WTC11 (cell line): ENCODE results near the gene CDYL. TPM values are rescaled to one million over a fixed set of nuclear protein-coding genes. Genes with fewer than 3 reads are reported as not detected.

Source experiments
- ATAC-seq: fragments of 200-7000 bp; cut with Tn5 transposase; 2 replicates; pipeline ENCODE4 v1.10.0; 2021; ENCODE audit warnings: mild to moderate bottlenecking, moderate library complexity
- CTCF ChIA-PET: fragments of 300-600 bp; sonication (Branson Sonifier 250); formaldehyde crosslinking; loops from one replicate; lab custom pipeline; 2021; ENCODE audit warnings: antibody characterized with exemption; lab: Charles Lee
- POLR2A ChIA-PET: fragments of 350-600 bp; sonication (Branson Sonifier 250); formaldehyde crosslinking; loops from one replicate; lab custom pipeline; 2021; ENCODE audit warnings: antibody characterized with exemption; lab: Charles Lee
- DNase-seq: peaks from one replicate; pipeline ENCODE4 v3.0.0; 2021; ENCODE audit warnings: low spot score
- H3K27ac Mint-ChIP-seq: 2 replicates; pipeline ENCODE4 v1.8.0; 2021; ENCODE audit warnings: mixed read lengths
- H3K27me3 Mint-ChIP-seq: 2 replicates; pipeline ENCODE4 v1.8.0; 2021; ENCODE audit warnings: low read depth, mild to moderate bottlenecking, moderate library complexity, mixed read lengths
- H3K36me3 Mint-ChIP-seq: 2 replicates; pipeline ENCODE4 v1.8.0; 2021; ENCODE audit warnings: mixed read lengths
- H3K4me1 Mint-ChIP-seq: 2 replicates; pipeline ENCODE4 v1.8.0; 2022; ENCODE audit warnings: mixed read lengths
- H3K4me3 Mint-ChIP-seq: 2 replicates; pipeline ENCODE4 v1.8.0; 2021; ENCODE audit warnings: mild to moderate bottlenecking, moderate library complexity, mixed read lengths
- H3K9me3 Mint-ChIP-seq: 2 replicates; pipeline ENCODE4 v1.8.0; 2021; ENCODE audit warnings: mixed read lengths
- ATF3 ChIP-seq: sonication (generic); formaldehyde crosslinking; conservative IDR thresholded peaks from 2 replicates; pipeline ENCODE4 v1.8.1; 2022; ENCODE audit warnings: mild to moderate bottlenecking, missing genetic modification reagents
- E2F5 ChIP-seq: sonication (generic); formaldehyde crosslinking; IDR thresholded peaks from 2 replicates; pipeline ENCODE4 v1.8.1; 2022; ENCODE audit warnings: mild to moderate bottlenecking, moderate library complexity, missing genetic modification reagents
- FOXK1 ChIP-seq: sonication (generic); formaldehyde crosslinking; IDR thresholded peaks from 2 replicates; pipeline ENCODE4 v1.8.0; 2022; ENCODE audit warnings: mild to moderate bottlenecking, moderate library complexity, missing genetic modification reagents
- FOXP1 ChIP-seq: sonication (generic); formaldehyde crosslinking; IDR thresholded peaks from 2 replicates; pipeline ENCODE4 v1.8.0; 2022; ENCODE audit warnings: missing genetic modification reagents, mild to moderate bottlenecking, moderate library complexity, borderline replicate concordance
- GABPB1 ChIP-seq: sonication (generic); formaldehyde crosslinking; IDR thresholded peaks from 2 replicates; pipeline ENCODE4 v1.8.1; 2023; ENCODE audit warnings: mild to moderate bottlenecking, missing genetic modification reagents
- HMGA2 ChIP-seq: fragments of 250-450 bp; sonication (Bioruptor Pico); IDR thresholded peaks from 2 replicates; pipeline ENCODE4 v1.4.0; 2021; ENCODE audit warnings: mild to moderate bottlenecking, moderate library complexity
- JUN ChIP-seq: sonication (generic); formaldehyde crosslinking; IDR thresholded peaks from 2 replicates; pipeline ENCODE4 v1.8.0; 2023; ENCODE audit warnings: mild to moderate bottlenecking, missing genetic modification reagents
- MYBL2 ChIP-seq: sonication (generic); formaldehyde crosslinking; IDR thresholded peaks from 2 replicates; pipeline ENCODE4 v1.8.1; 2023; ENCODE audit warnings: mild to moderate bottlenecking, moderate library complexity, missing genetic modification reagents
- NFATC4 ChIP-seq: fragments of 250-450 bp; sonication (Bioruptor Pico); IDR thresholded peaks from 2 replicates; pipeline ENCODE4 v1.9.0; 2021; ENCODE audit warnings: mild to moderate bottlenecking
- NR3C1 ChIP-seq: sonication (generic); formaldehyde crosslinking; conservative IDR thresholded peaks from 2 replicates; pipeline ENCODE4 v1.8.1; 2023; ENCODE audit warnings: low read depth, mild to moderate bottlenecking, missing genetic modification reagents
- OVOL2 ChIP-seq: fragments of 250-450 bp; sonication (Bioruptor Pico); IDR thresholded peaks from 2 replicates; pipeline ENCODE4 v1.9.0; 2021; ENCODE audit warnings: mild to moderate bottlenecking, borderline replicate concordance
- RORB ChIP-seq: fragments of 250-450 bp; sonication (Bioruptor Pico); IDR thresholded peaks from 2 replicates; pipeline ENCODE4 v1.9.0; 2021; ENCODE audit warnings: mild to moderate bottlenecking
- SOX15 ChIP-seq: fragments of 250-450 bp; sonication (Bioruptor Pico); IDR thresholded peaks from 2 replicates; pipeline ENCODE4 v1.9.0; 2021; ENCODE audit warnings: mild to moderate bottlenecking
- TEAD1 ChIP-seq: sonication (generic); formaldehyde crosslinking; IDR thresholded peaks from 2 replicates; pipeline ENCODE4 v1.8.0; 2022; ENCODE audit warnings: mild to moderate bottlenecking, missing genetic modification reagents
- ZNF232 ChIP-seq: sonication (generic); formaldehyde crosslinking; IDR thresholded peaks from 2 replicates; pipeline ENCODE4 v1.8.0; 2022; ENCODE audit warnings: mild to moderate bottlenecking, missing genetic modification reagents
- ZNF263 ChIP-seq: sonication (generic); formaldehyde crosslinking; IDR thresholded peaks from 2 replicates; pipeline ENCODE4 v1.8.1; 2022; ENCODE audit warnings: low read depth, mild to moderate bottlenecking, moderate library complexity, missing genetic modification reagents
- ZNF416 ChIP-seq: fragments of 250-450 bp; sonication (Bioruptor Pico); IDR thresholded peaks from 2 replicates; pipeline ENCODE4 v1.9.0; 2021; ENCODE audit warnings: mild to moderate bottlenecking, inconsistent platforms
- ZSCAN18 ChIP-seq: fragments of 250-450 bp; sonication (Bioruptor Pico); IDR thresholded peaks from 2 replicates; pipeline ENCODE4 v2.1.2; 2022; ENCODE audit warnings: mild to moderate bottlenecking, moderate library complexity
- total RNA-seq: library from RNA; stranded (reverse); gene quantifications from 3 replicates; pipeline ENCODE4 v1.2.3, GENCODE V29; 2021
- TF ChIP-seq, protein P1 (sequence below): sonication (generic); formaldehyde crosslinking; IDR thresholded peaks from 2 replicates; pipeline ENCODE4 v1.8.0; 2022; ENCODE audit warnings: mild to moderate bottlenecking, missing genetic modification reagents
- TF ChIP-seq, protein P2 (sequence below): sonication (generic); formaldehyde crosslinking; IDR thresholded peaks from 2 replicates; pipeline ENCODE4 v1.8.1; 2022; ENCODE audit warnings: mild to moderate bottlenecking, missing genetic modification reagents, moderate library complexity, borderline replicate concordance
- TF ChIP-seq, protein P3 (sequence below): fragments of 250-450 bp; sonication (Bioruptor Pico); conservative IDR thresholded peaks from 2 replicates; pipeline ENCODE4 v1.9.0; 2021; ENCODE audit warnings: mild to moderate bottlenecking
- TF ChIP-seq, protein P4 (sequence below): sonication (generic); formaldehyde crosslinking; IDR thresholded peaks from 2 replicates; pipeline ENCODE4 v1.8.1; 2022; ENCODE audit warnings: low read depth, mild to moderate bottlenecking, moderate library complexity, missing genetic modification reagents, borderline replicate concordance

The CDYL gene
- total RNA-seq, 1 experiment from 2014 or later = 92.0 TPM

DNA sequence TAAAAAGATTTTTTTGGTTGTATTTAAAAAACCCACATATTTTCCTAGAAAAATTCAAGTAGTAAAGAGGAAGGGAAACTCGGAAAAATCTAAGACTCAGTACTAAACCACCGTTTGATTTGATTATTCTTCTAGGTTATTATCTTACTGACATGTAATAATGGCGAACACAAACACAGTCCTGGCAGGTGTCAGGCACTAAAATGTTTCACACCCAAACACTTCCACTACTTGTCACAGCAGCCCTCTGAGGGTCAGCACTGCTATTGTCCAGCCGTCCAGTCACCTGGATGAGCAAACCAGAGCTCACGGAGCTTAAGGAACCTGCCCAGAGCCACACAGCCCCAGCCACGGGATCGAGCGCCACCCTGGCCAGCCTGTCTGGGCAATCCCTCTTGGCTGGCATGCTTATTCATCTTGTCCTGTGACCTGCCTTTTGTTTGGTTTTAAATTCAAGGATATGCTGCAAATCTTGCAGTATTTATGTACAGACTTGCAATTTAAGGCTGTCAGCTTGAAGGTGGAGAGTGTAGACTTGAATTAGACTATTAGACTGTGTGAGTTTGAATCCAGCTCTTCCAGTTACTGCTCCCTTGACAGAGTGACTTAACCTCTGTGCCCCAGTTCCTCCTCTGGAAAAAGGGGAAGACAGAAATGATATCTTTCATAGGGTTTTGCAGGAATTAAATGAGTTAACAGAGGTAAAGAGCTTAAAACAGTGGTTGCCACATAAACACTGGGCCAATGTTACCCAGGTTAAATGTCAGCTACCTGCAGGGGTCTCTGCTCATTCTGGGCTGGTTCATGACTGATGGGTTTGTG, 82.2 kb downstream of the CDYL start:
- CTCF ChIA-PET = interaction anchor here (0.6 to 1.8 kb wide), 7 partner anchors 10 to 172 kb away, joined by 3 to 10 read pairs (median 4); no protein-coding TSS in a partner anchor
- DNase-seq = no peak

DNA sequence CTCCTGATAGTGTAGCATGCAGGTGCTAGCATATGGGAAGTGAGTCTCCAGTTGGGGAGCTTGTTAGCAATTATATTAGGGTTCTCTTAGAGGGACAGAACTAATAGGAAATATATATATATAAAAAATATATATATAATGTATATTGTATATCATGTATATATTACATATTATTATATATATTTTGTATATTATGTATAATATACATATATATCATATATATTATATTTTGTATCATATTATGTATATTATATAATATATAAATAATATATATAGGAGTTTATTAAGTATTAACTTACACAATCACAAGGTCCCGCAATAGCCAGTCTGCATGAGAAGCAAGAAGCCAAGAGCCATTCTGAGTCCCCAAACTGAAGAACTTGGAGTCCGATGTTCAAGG, 84.2 kb downstream of the CDYL start:
- DNase-seq (no peak), ATAC-seq (no peak)
- Mint-ChIP-seq H3K4me3 (no peak overlapping the region), H3K27me3 (no peaks in the 10 kb centered on the region), H3K9me3 (no peaks in the 10 kb centered on the region), H3K4me1 (peaks cover 74% of the 10 kb centered on the region), H3K36me3 (peaks cover 3% of the 10 kb centered on the region; the same call in 1 of the 2 replicates), H3K27ac (no peak overlapping the region)
- CTCF ChIA-PET = no interaction called here
- TF ChIP-seq GABPB1 (no peak), HMGA2 (peak; percentile 91; the same call in 1 of the 2 replicates), JUN (no peak)
- POLR2A ChIA-PET = no interaction called here

More for the DNA sequence above, 82.2 kb downstream of the CDYL start:
- H3K4me3 Mint-ChIP-seq = no peak overlapping the region
- no peaks in the 10 kb centered on the region for H3K36me3 Mint-ChIP-seq
- H3K27ac Mint-ChIP-seq = no peak overlapping the region
- peaks cover 67% of the 10 kb centered on the region for H3K4me1 Mint-ChIP-seq
- POLR2A ChIA-PET = interaction anchor here (0.7 kb wide), 1 partner anchor 600 kb away, joined by 4 read pairs; no protein-coding TSS in a partner anchor
- no peak for TF ChIP-seq RORB (CRISPR knock-in tag)
- TF ChIP-seq MYBL2 (CRISPR knock-in tag) = no peak
- TF ChIP-seq ZNF416 (CRISPR knock-in tag) = no peak
- no peak for TF ChIP-seq ATF3 (CRISPR knock-in tag)
- TF ChIP-seq, protein P1, sequence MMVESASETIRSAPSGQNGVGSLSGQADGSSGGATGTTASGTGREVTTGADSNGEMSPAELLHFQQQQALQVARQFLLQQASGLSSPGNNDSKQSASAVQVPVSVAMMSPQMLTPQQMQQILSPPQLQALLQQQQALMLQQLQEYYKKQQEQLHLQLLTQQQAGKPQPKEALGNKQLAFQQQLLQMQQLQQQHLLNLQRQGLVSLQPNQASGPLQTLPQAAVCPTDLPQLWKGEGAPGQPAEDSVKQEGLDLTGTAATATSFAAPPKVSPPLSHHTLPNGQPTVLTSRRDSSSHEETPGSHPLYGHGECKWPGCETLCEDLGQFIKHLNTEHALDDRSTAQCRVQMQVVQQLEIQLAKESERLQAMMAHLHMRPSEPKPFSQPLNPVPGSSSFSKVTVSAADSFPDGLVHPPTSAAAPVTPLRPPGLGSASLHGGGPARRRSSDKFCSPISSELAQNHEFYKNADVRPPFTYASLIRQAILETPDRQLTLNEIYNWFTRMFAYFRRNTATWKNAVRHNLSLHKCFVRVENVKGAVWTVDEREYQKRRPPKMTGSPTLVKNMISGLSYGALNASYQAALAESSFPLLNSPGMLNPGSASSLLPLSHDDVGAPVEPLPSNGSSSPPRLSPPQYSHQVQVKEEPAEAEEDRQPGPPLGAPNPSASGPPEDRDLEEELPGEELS = no peak
- no peak for TF ChIP-seq E2F5
- no peak for TF ChIP-seq ZSCAN18 (CRISPR knock-in tag)
- TF ChIP-seq ZNF263 (CRISPR knock-in tag) = no peak
- no peak for TF ChIP-seq NFATC4 (CRISPR knock-in tag)
- no peak for TF ChIP-seq OVOL2 (CRISPR knock-in tag)
- TF ChIP-seq SOX15 (CRISPR knock-in tag) = no peak
- TF ChIP-seq FOXK1 (CRISPR knock-in tag) = no peak
- no peak for TF ChIP-seq NR3C1 (CRISPR knock-in tag)
- no peaks in the 10 kb centered on the region for H3K27me3 Mint-ChIP-seq
- no peaks in the 10 kb centered on the region for H3K9me3 Mint-ChIP-seq
- peak; percentile 51; the same call in 1 of the 2 replicates for ATAC-seq

DNA sequence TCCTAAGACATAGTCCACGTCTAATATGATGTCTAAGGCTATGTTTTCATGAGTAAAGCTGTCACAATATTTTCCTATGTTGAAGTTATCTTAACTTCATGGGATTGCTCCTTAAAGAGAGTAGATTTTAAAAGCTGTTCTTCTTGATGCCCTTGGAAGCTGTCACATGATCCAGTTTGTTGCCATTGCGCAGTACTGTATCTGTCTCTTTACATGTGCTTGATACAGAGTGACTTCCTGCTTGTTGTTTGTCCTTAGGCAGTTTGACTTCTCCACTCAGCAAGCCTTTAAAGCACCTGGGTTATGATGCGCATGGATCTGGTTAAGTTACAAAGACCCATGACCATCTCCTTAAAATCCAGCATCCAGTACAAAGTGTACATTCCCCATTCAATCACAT, 85.4 kb downstream of the CDYL start:
- no peaks in the 10 kb centered on the region for H3K27me3 Mint-ChIP-seq
- CTCF ChIA-PET = interaction anchor here (1.4 kb wide), 1 partner anchor 17 kb away, joined by 5 read pairs; no protein-coding TSS in a partner anchor
- no peak for TF ChIP-seq FOXP1 (CRISPR knock-in tag)
- no peak for TF ChIP-seq TEAD1 (CRISPR knock-in tag)
- TF ChIP-seq ZNF263 (CRISPR knock-in tag) = no peak
- TF ChIP-seq, protein P2, sequence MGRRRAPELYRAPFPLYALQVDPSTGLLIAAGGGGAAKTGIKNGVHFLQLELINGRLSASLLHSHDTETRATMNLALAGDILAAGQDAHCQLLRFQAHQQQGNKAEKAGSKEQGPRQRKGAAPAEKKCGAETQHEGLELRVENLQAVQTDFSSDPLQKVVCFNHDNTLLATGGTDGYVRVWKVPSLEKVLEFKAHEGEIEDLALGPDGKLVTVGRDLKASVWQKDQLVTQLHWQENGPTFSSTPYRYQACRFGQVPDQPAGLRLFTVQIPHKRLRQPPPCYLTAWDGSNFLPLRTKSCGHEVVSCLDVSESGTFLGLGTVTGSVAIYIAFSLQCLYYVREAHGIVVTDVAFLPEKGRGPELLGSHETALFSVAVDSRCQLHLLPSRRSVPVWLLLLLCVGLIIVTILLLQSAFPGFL (CRISPR knock-in tag) = no peak
- TF ChIP-seq RORB (CRISPR knock-in tag) = no peak
- TF ChIP-seq, protein P3, sequence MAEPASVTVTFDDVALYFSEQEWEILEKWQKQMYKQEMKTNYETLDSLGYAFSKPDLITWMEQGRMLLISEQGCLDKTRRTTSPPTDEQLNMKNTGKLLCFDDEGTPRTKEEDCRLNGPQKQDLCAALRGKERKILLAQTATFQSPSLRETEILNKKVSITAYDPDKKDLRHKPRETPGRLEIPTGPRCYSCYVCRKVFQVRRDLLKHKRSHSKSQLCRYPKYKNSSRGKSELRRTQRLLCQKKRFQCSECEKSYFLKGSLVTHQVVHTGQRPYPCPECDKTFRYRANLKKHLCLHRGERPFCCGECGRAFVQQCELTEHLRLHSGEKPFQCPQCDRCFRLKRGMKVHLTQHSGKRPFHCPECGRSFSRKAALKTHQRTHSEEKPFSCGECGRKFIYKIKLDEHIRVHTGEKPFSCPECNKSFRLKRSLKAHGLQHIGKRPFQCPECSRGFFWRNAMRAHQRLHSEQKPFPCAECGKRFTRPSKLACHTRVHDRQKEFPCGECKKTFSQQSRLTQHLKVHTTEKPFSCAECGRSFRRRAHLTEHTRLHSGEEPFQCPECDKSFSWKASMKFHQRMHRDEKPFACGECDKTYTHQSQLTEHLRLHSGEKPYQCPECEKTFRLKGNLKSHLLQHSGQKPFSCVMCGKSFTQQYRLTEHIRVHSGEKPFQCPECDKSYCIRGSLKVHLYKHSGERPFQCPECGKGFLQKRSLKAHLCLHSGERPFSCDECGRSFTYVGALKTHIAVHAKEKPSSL (CRISPR knock-in tag) = no peak
- TF ChIP-seq, protein P4, sequence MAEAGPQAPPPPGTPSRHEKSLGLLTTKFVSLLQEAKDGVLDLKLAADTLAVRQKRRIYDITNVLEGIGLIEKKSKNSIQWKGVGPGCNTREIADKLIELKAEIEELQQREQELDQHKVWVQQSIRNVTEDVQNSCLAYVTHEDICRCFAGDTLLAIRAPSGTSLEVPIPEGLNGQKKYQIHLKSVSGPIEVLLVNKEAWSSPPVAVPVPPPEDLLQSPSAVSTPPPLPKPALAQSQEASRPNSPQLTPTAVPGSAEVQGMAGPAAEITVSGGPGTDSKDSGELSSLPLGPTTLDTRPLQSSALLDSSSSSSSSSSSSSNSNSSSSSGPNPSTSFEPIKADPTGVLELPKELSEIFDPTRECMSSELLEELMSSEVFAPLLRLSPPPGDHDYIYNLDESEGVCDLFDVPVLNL (CRISPR knock-in tag) = no peak
- no peak for TF ChIP-seq ZNF232 (CRISPR knock-in tag)

More for the DNA sequence above, 85.4 kb downstream of the CDYL start:
- H3K9me3 Mint-ChIP-seq = no peaks in the 10 kb centered on the region
- POLR2A ChIA-PET = no interaction called here
- ATAC-seq (no peak), DNase-seq (no peak)
- no peak overlapping the region for H3K27ac Mint-ChIP-seq
- peaks cover 67% of the 10 kb centered on the region for H3K4me1 Mint-ChIP-seq
- H3K4me3 Mint-ChIP-seq = no peak overlapping the region
- peaks cover 3% of the 10 kb centered on the region; the same call in 1 of the 2 replicates for H3K36me3 Mint-ChIP-seq
